ENCODE data around the gene HAUS5. TPM values are rescaled to one million over a fixed set of nuclear protein-coding genes. Genes with fewer than 3 reads are reported as not detected.

The HAUS5 gene
- total RNA-seq, 1 donor from 2014 or later, result 5.3 TPM

GRCh38 chr19:35577918-35578317 lies 34.6 kb upstream of the HAUS5 start:
- peaks cover 32% of the 10 kb centered on the region for H3K27me3 Mint-ChIP-seq (ENCODE audit: low read depth, unreplicated experiment)
- no peak overlapping the region for H3K27ac Mint-ChIP-seq (ENCODE audit: unreplicated experiment)
- Histone ChIP-seq H3K4me3 (ENCODE audit: insufficient read depth, low read depth, low read length) (no peak overlapping the region), H3K4me2 (ENCODE audit: low read length) (no peak overlapping the region), H3K27me3 (ENCODE audit: insufficient read depth, low read length) (no peaks in the 10 kb centered on the region), H3K9me3 (ENCODE audit: insufficient read depth, low read depth, low read length) (peaks cover 10% of the 10 kb centered on the region), H3K79me2 (ENCODE audit: insufficient read depth, low read length) (no peaks in the 10 kb centered on the region), H2AFZ (ENCODE audit: low read depth, low read length) (no peak overlapping the region), H3K36me3 (ENCODE audit: insufficient read depth, low read length) (no peaks in the 10 kb centered on the region), H3K9ac (ENCODE audit: low read length) (no peak overlapping the region), H4K20me1 (ENCODE audit: insufficient read depth, low read length) (no peaks in the 10 kb centered on the region), H3K4me1 (ENCODE audit: insufficient read depth, low read length) (no peaks in the 10 kb centered on the region), H3K27ac (ENCODE audit: low read depth, low read length) (no peak overlapping the region)
- no peak overlapping the region for H3K4me3 Mint-ChIP-seq (ENCODE audit: unreplicated experiment)
- FAIRE-seq, result no peak
- DNase-seq (ENCODE audit: low read depth), result no peak
- H3K9me3 Mint-ChIP-seq (ENCODE audit: unreplicated experiment), result peaks cover 23% of the 10 kb centered on the region
- H3K36me3 Mint-ChIP-seq (ENCODE audit: low read depth, unreplicated experiment), result no peaks in the 10 kb centered on the region
- H3K4me1 Mint-ChIP-seq (ENCODE audit: low read depth, unreplicated experiment), result no peaks in the 10 kb centered on the region
- TF ChIP-seq CTCF (IDR thresholded peaks at IDR 0.05; ENCODE audit: insufficient read depth, low read depth, low read length) (no peak), EZH2 (IDR thresholded peaks at IDR 0.05; ENCODE audit: insufficient read depth, low read length) (no peak)

GRCh38 chr19:35578707-35579106 lies 33.8 kb upstream of the HAUS5 start:
- no peaks in the 10 kb centered on the region for H3K36me3 Mint-ChIP-seq (ENCODE audit: low read depth, unreplicated experiment)
- TF ChIP-seq EZH2 (IDR thresholded peaks at IDR 0.05; ENCODE audit: insufficient read depth, low read length) (no peak), CTCF (IDR thresholded peaks at IDR 0.05; ENCODE audit: insufficient read depth, low read depth, low read length) (no peak)
- FAIRE-seq, result no peak

GRCh38 chr19:35582760-35583159 lies 29.8 kb upstream of the HAUS5 start:
- H3K27me3 Mint-ChIP-seq (ENCODE audit: low read depth, unreplicated experiment), result peaks cover 35% of the 10 kb centered on the region
- Histone ChIP-seq H3K9me3 (ENCODE audit: insufficient read depth, low read depth, low read length) (no peaks in the 10 kb centered on the region), H3K4me3 (ENCODE audit: insufficient read depth, low read depth, low read length) (no peak overlapping the region), H4K20me1 (ENCODE audit: insufficient read depth, low read length) (no peaks in the 10 kb centered on the region), H3K79me2 (ENCODE audit: insufficient read depth, low read length) (no peaks in the 10 kb centered on the region), H3K36me3 (ENCODE audit: insufficient read depth, low read length) (no peaks in the 10 kb centered on the region), H3K9ac (ENCODE audit: low read length) (no peak overlapping the region), H3K27ac (ENCODE audit: low read depth, low read length) (no peak overlapping the region), H3K4me1 (ENCODE audit: insufficient read depth, low read length) (no peaks in the 10 kb centered on the region), H2AFZ (ENCODE audit: low read depth, low read length) (no peak overlapping the region), H3K4me2 (ENCODE audit: low read length) (no peak overlapping the region), H3K27me3 (ENCODE audit: insufficient read depth, low read length) (peaks cover 5% of the 10 kb centered on the region)
- H3K4me3 Mint-ChIP-seq (ENCODE audit: unreplicated experiment), result no peak overlapping the region
- no peaks in the 10 kb centered on the region for H3K36me3 Mint-ChIP-seq (ENCODE audit: low read depth, unreplicated experiment)
- FAIRE-seq (no peak), DNase-seq (ENCODE audit: low read depth) (no peak)
- peaks cover 8% of the 10 kb centered on the region for H3K9me3 Mint-ChIP-seq (ENCODE audit: unreplicated experiment)
- peaks cover 5% of the 10 kb centered on the region for H3K4me1 Mint-ChIP-seq (ENCODE audit: low read depth, unreplicated experiment)
- no peak for TF ChIP-seq EZH2 (IDR thresholded peaks at IDR 0.05; ENCODE audit: insufficient read depth, low read length)
- TF ChIP-seq CTCF (IDR thresholded peaks at IDR 0.05; ENCODE audit: insufficient read depth, low read depth, low read length), result no peak
- H3K27ac Mint-ChIP-seq (ENCODE audit: unreplicated experiment), result no peak overlapping the region

More at GRCh38 chr19:35578707-35579106, 33.8 kb upstream of the HAUS5 start:
- Histone ChIP-seq H3K79me2 (ENCODE audit: insufficient read depth, low read length) (no peaks in the 10 kb centered on the region), H3K9me3 (ENCODE audit: insufficient read depth, low read depth, low read length) (peaks cover 10% of the 10 kb centered on the region), H3K27me3 (ENCODE audit: insufficient read depth, low read length) (no peaks in the 10 kb centered on the region), H3K36me3 (ENCODE audit: insufficient read depth, low read length) (no peaks in the 10 kb centered on the region), H3K4me2 (ENCODE audit: low read length) (no peak overlapping the region), H4K20me1 (ENCODE audit: insufficient read depth, low read length) (no peaks in the 10 kb centered on the region), H3K9ac (ENCODE audit: low read length) (no peak overlapping the region), H3K4me1 (ENCODE audit: insufficient read depth, low read length) (no peaks in the 10 kb centered on the region), H2AFZ (ENCODE audit: low read depth, low read length) (no peak overlapping the region), H3K4me3 (ENCODE audit: insufficient read depth, low read depth, low read length) (no peak overlapping the region), H3K27ac (ENCODE audit: low read depth, low read length) (no peak overlapping the region)
- peaks cover 21% of the 10 kb centered on the region for H3K9me3 Mint-ChIP-seq (ENCODE audit: unreplicated experiment)
- no peak overlapping the region for H3K27ac Mint-ChIP-seq (ENCODE audit: unreplicated experiment)
- DNase-seq (ENCODE audit: low read depth), result no peak
- peaks cover 29% of the 10 kb centered on the region for H3K27me3 Mint-ChIP-seq (ENCODE audit: low read depth, unreplicated experiment)
- H3K4me3 Mint-ChIP-seq (ENCODE audit: unreplicated experiment), result no peak overlapping the region
- no peaks in the 10 kb centered on the region for H3K4me1 Mint-ChIP-seq (ENCODE audit: low read depth, unreplicated experiment)

Data from astrocyte (in vitro differentiated cells and primary cell).